Naive thymus-derived CD4-positive, alpha-beta T cell (primary cell): Measurements from ENCODE around the gene MECP2. TPM values are rescaled to one million over a fixed set of nuclear protein-coding genes. Genes with fewer than 3 reads are reported as not detected.
"Not testable (repeated sequence)": the region's sequence is repeated elsewhere in the genome, so short reads cannot be mapped to it uniquely, and the experiment has no call there.

Experiments used
- ATAC-seq: fragments of 150-1000 bp; cut with Tn5 transposase; 2 replicates; pipeline ENCODE4 v1.10.0; 2021; ENCODE audit warnings: mild to moderate bottlenecking, moderate library complexity
- CTCF ChIA-PET: fragments of 350-600 bp; sonication (Branson Sonifier 250); formaldehyde crosslinking; loops from one replicate; lab custom pipeline; 2021; ENCODE audit warnings: antibody characterized with exemption; lab: Charles Lee
- POLR2A ChIA-PET: fragments of 350-600 bp; sonication (Branson Sonifier 250); formaldehyde crosslinking; loops from one replicate; lab custom pipeline; 2021; ENCODE audit warnings: antibody characterized with exemption, inconsistent platforms; lab: Charles Lee
- DNase-seq, 9 donors: peaks; one replicate each; pipeline versions ENCODE4 v3.0.0 to v3.0.0-alpha.2; 2020 to 2022; ENCODE audit warnings: mixed read lengths in 1 of 9
- H3K27ac ChIP-seq: one replicate; pipeline ENCODE4 v1.7.0; 2013; ENCODE audit warnings: mild to moderate bottlenecking, low read depth, low read length, moderate library complexity
- H3K27me3 ChIP-seq, 2 donors: one replicate each; pipeline ENCODE4 v1.7.0; 2013; ENCODE audit warnings: low read length in 2 of 2, mild to moderate bottlenecking in 2 of 2, moderate library complexity in 2 of 2; ENCODE audit not compliant: control insufficient read depth in 2 of 2, insufficient read depth in 2 of 2
- H3K36me3 ChIP-seq, 3 experiments: 1 replicate in 2 of 3; 2 replicates in 1 of 3; pipeline ENCODE4 v1.7.0; 2013; ENCODE audit warnings: low read length in 3 of 3, mild to moderate bottlenecking in 3 of 3, moderate library complexity in 1 of 3; ENCODE audit not compliant: insufficient read depth in 3 of 3, control insufficient read depth in 2 of 3
- H3K4me1 ChIP-seq, 2 donors: one replicate each; pipeline ENCODE4 v1.7.0; 2013; ENCODE audit warnings: low read length in 2 of 2, mild to moderate bottlenecking in 2 of 2, moderate library complexity in 1 of 2; ENCODE audit not compliant: control insufficient read depth in 2 of 2, insufficient read depth in 2 of 2
- H3K4me3 ChIP-seq: 2 replicates; pipeline ENCODE4 v1.7.0; 2013; ENCODE audit warnings: mild to moderate bottlenecking, low read length
- H3K9me3 ChIP-seq, 3 experiments: 1 replicate in 2 of 3; 2 replicates in 1 of 3; pipeline ENCODE4 v1.7.0; 2013; ENCODE audit warnings: low read length in 3 of 3; ENCODE audit not compliant: control insufficient read depth in 2 of 3
- H3K27ac Mint-ChIP-seq, 9 donors: one replicate each; pipeline ENCODE4 v1.8.0; 2020 to 2022; ENCODE audit warnings: mixed read lengths in 9 of 9, mild to moderate bottlenecking in 8 of 9, moderate library complexity in 5 of 9, inconsistent platforms in 2 of 9
- H3K27me3 Mint-ChIP-seq, 5 donors: one replicate each; pipeline ENCODE4 v1.8.0; 2021 to 2022; ENCODE audit warnings: mixed read lengths in 5 of 5, mild to moderate bottlenecking in 1 of 5
- H3K36me3 Mint-ChIP-seq, 5 donors: one replicate each; pipeline ENCODE4 v1.8.0; 2020 to 2022; ENCODE audit warnings: mixed read lengths in 5 of 5, mild to moderate bottlenecking in 3 of 5, inconsistent platforms in 1 of 5
- H3K4me1 Mint-ChIP-seq, 7 donors: one replicate each; pipeline ENCODE4 v1.8.0; 2020 to 2022; ENCODE audit warnings: mixed read lengths in 7 of 7, mild to moderate bottlenecking in 3 of 7, inconsistent platforms in 1 of 7
- H3K4me3 Mint-ChIP-seq, 10 donors: one replicate each; pipeline ENCODE4 v1.8.0; 2020 to 2022; ENCODE audit warnings: mild to moderate bottlenecking in 10 of 10, mixed read lengths in 10 of 10, moderate library complexity in 6 of 10, inconsistent platforms in 2 of 10
- H3K9me3 Mint-ChIP-seq, 11 donors: one replicate each; pipeline ENCODE4 v1.8.0; 2020 to 2022; ENCODE audit warnings: mixed read lengths in 11 of 11, mild to moderate bottlenecking in 4 of 11, inconsistent platforms in 1 of 11, moderate library complexity in 1 of 11
- intact Hi-C, 2 donors: fragments of 100-400 bp; cut with micrococcal nuclease; formaldehyde crosslinking; loops; one replicate each; pipeline ENCODE4 v1.15.1; 2023
- polyA plus RNA-seq, 2 donors: library from polyadenylated mRNA; unstranded; fragments of 300-500 nt; fragmentation: Illumina TruSeq; gene quantifications; one replicate each; pipeline ENCODE4 v1.2.3, GENCODE V29; 2021
- total RNA-seq, 6 experiments: library from RNA in 5 of 6; stranded (reverse) in 5 of 6; gene quantifications; 1 replicate in 5 of 6; 2 replicates in 1 of 6; pipeline ENCODE4 v1.2.3 and lab custom pipeline; 2021 to 2026

Gene MECP2
- total and polyA plus RNA-seq, 7 experiments from 2014 or later: 12.1 to 155 (median 97.9) TPM

- H3K27ac Mint-ChIP-seq, POLR2A ChIA-PET, H3K36me3 Mint-ChIP-seq, ATAC-seq, H3K27me3 Mint-ChIP-seq, DNase-seq, CTCF ChIA-PET, H3K36me3 ChIP-seq, H3K9me3 Mint-ChIP-seq, intact Hi-C loops, H3K4me3 ChIP-seq, H3K27me3 ChIP-seq, H3K27ac ChIP-seq, H3K9me3 ChIP-seq: not testable (repeated sequence)
- peaks cover 0 to 11% of the 10 kb centered on the region in 2 donors for H3K4me1 ChIP-seq
- peak overlapping the region in 1 of 10 donors; percentile 37 for H3K4me3 Mint-ChIP-seq
- H3K4me1 Mint-ChIP-seq: peaks cover 6 to 17% (median 15%) of the 10 kb centered on the region in 7 donors
These were observed 103.1 kb downstream of the MECP2 start for GRCh38 chrX:153994398-153994797.

GRCh38 chrX:153993978-153994377 lies 103.5 kb downstream of the MECP2 start:
- H3K4me3 ChIP-seq: no peak overlapping the region
- H3K36me3 ChIP-seq: no peaks in the 10 kb centered on the region
- ChIA-PET CTCF (no interaction called here), POLR2A (no interaction called here)
- H3K9me3 ChIP-seq: no peaks in the 10 kb centered on the region
- Mint-ChIP-seq H3K9me3 (peaks cover 0 to 3% (median 0%) of the 10 kb centered on the region in 11 donors), H3K4me3 (no peak overlapping the region), H3K27me3 (no peaks in the 10 kb centered on the region), H3K27ac (no peak overlapping the region), H3K36me3 (no peaks in the 10 kb centered on the region), H3K4me1 (peaks cover 7 to 20% (median 16%) of the 10 kb centered on the region in 7 donors)
- H3K27me3 ChIP-seq: no peaks in the 10 kb centered on the region
- H3K27ac ChIP-seq: no peak overlapping the region
- intact Hi-C loops: no loop called here
- peaks cover 0 to 12% of the 10 kb centered on the region in 2 donors for H3K4me1 ChIP-seq
- ATAC-seq (no peak), DNase-seq (no peak)

GRCh38 chrX:153993079-153993478 lies 104.4 kb downstream of the MECP2 start:
- no peak overlapping the region for H3K4me3 Mint-ChIP-seq
- H3K4me1 Mint-ChIP-seq: peaks cover 7 to 22% (median 16%) of the 10 kb centered on the region in 7 donors
- H3K27ac Mint-ChIP-seq: peak overlapping the region in 1 of 9 donors; percentile 62
- Histone ChIP-seq H3K9me3 (no peaks in the 10 kb centered on the region), H3K36me3 (no peaks in the 10 kb centered on the region), H3K27me3 (no peaks in the 10 kb centered on the region), H3K27ac (no peak overlapping the region), H3K4me1 (peaks cover 0 to 12% of the 10 kb centered on the region in 2 donors), H3K4me3 (no peak overlapping the region)
- ATAC-seq (no peak), DNase-seq (no peak)
- H3K27me3 Mint-ChIP-seq: no peaks in the 10 kb centered on the region
- peaks cover 0 to 3% (median 0%) of the 10 kb centered on the region in 11 donors for H3K9me3 Mint-ChIP-seq
- intact Hi-C loops: no loop called here
- H3K36me3 Mint-ChIP-seq: no peaks in the 10 kb centered on the region
- CTCF ChIA-PET: no interaction called here
- POLR2A ChIA-PET: interaction anchor here (0.5 kb wide), 1 partner anchor 763 kb away, joined by 3 read pairs; no protein-coding TSS in a partner anchor

GRCh38 chrX:153992180-153992579 lies 105.3 kb downstream of the MECP2 start:
- Histone ChIP-seq H3K36me3 (no peaks in the 10 kb centered on the region), H3K27ac (no peak overlapping the region), H3K4me3 (no peak overlapping the region), H3K9me3 (no peaks in the 10 kb centered on the region), H3K27me3 (no peaks in the 10 kb centered on the region), H3K4me1 (peaks cover 0 to 12% of the 10 kb centered on the region in 2 donors)
- ATAC-seq: no peak
- POLR2A ChIA-PET: no interaction called here
- no peak for DNase-seq
- intact Hi-C loops: no loop called here
- H3K27me3 Mint-ChIP-seq: no peaks in the 10 kb centered on the region
- peaks cover 7 to 23% (median 16%) of the 10 kb centered on the region in 7 donors for H3K4me1 Mint-ChIP-seq
- H3K27ac Mint-ChIP-seq: no peak overlapping the region
- peaks cover 0 to 3% (median 0%) of the 10 kb centered on the region in 11 donors for H3K9me3 Mint-ChIP-seq
- CTCF ChIA-PET: no interaction called here
- no peak overlapping the region for H3K4me3 Mint-ChIP-seq
- no peaks in the 10 kb centered on the region for H3K36me3 Mint-ChIP-seq

- H3K9me3 Mint-ChIP-seq: peaks cover 0 to 3% (median 0%) of the 10 kb centered on the region in 11 donors
- DNase-seq: no peak
- H3K4me3 Mint-ChIP-seq: peak overlapping the region in 2 of 10 donors; percentile 46 to 67
- H3K4me1 Mint-ChIP-seq: peaks cover 7 to 27% (median 16%) of the 10 kb centered on the region in 7 donors
- peak overlapping the region in 6 of 9 donors; percentile 40 to 94 (median 82) for H3K27ac Mint-ChIP-seq
- no peaks in the 10 kb centered on the region for H3K36me3 Mint-ChIP-seq
- Histone ChIP-seq H3K4me3 (no peak overlapping the region), H3K4me1 (peaks cover 0 to 12% of the 10 kb centered on the region in 2 donors), H3K9me3 (no peaks in the 10 kb centered on the region), H3K27ac (no peak overlapping the region), H3K27me3 (no peaks in the 10 kb centered on the region), H3K36me3 (no peaks in the 10 kb centered on the region)
- intact Hi-C loops: no loop called here
- ChIA-PET POLR2A (interaction anchor here (0.6 kb wide), 1 partner anchor 14 kb away, joined by 4 read pairs; no protein-coding TSS in a partner anchor), CTCF (no interaction called here)
- no peak for ATAC-seq
- no peaks in the 10 kb centered on the region for H3K27me3 Mint-ChIP-seq
These were observed 106.4 kb downstream of the MECP2 start for GRCh38 chrX:153991013-153991580.

DNA sequence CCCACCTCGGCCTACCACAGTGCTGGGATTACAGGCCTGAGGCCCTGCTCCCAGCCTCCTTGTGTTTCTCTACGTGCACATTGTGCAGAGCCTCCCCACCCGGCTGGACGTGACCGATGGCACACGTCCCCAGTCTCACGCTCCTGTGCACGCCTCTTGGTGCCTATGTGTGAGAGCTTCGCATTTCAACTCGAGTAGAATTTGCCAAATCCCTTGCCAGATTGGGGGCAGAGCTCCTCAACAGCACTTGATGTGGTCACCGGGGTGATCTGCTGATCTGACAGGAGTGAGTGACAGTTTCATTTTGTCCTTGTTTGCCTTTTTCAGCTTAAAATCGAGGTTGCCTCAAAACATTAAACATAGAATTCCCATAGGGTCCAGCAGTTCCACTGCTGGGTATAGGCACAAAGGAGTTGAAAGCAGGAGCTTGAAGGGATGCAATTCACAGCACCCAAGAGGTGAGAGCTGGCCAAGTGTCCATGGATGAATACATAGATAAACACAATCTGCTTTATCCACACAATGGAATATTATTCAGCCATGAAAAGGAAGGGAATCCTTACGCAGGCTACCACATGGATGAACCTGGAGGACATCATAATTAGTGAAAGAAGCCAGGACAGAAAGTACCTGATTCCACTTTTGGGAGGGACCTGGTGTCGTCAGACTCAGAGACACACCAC lies 107.4 kb downstream of the MECP2 start:
- H3K4me3 ChIP-seq: no peak overlapping the region
- DNase-seq (peak in 3 of 9 donors; percentile 33 to 41 (median 35)), ATAC-seq (peak; percentile 20)
- no peaks in the 10 kb centered on the region for H3K9me3 ChIP-seq
- H3K27ac ChIP-seq: peak overlapping the region; percentile 42
- Mint-ChIP-seq H3K27me3 (no peaks in the 10 kb centered on the region), H3K4me1 (peaks cover 7 to 31% (median 16%) of the 10 kb centered on the region in 7 donors), H3K4me3 (peak overlapping the region in 8 of 10 donors; percentile 39 to 75 (median 62)), H3K27ac (peak overlapping the region; percentile 55 to 91 (median 85)), H3K36me3 (no peaks in the 10 kb centered on the region), H3K9me3 (peaks cover 0 to 2% (median 0%) of the 10 kb centered on the region in 11 donors)
- ChIA-PET POLR2A (interaction anchor here (0.7 to 1.9 kb wide), 4 partner anchors 11 to 19 kb away, joined by 3 to 10 read pairs (median 7); partner anchors contain the start of genes HCFC1 and TMEM187), CTCF (interaction anchor here (1.0 kb wide), 1 partner anchor 27 kb away, joined by 3 read pairs; no protein-coding TSS in a partner anchor)
- intact Hi-C loops: no loop called here
- H3K27me3 ChIP-seq: no peaks in the 10 kb centered on the region
- peaks cover 2 to 14% of the 10 kb centered on the region in 2 donors for H3K4me1 ChIP-seq
- H3K36me3 ChIP-seq: no peaks in the 10 kb centered on the region
